Measurements from ENCODE around the gene PRPF19. TPM values are rescaled to one million over a fixed set of nuclear protein-coding genes. Genes with fewer than 3 reads are reported as not detected.

PRPF19 gene
- total RNA-seq, 1 donor from 2014 or later, result 182 TPM

DNA sequence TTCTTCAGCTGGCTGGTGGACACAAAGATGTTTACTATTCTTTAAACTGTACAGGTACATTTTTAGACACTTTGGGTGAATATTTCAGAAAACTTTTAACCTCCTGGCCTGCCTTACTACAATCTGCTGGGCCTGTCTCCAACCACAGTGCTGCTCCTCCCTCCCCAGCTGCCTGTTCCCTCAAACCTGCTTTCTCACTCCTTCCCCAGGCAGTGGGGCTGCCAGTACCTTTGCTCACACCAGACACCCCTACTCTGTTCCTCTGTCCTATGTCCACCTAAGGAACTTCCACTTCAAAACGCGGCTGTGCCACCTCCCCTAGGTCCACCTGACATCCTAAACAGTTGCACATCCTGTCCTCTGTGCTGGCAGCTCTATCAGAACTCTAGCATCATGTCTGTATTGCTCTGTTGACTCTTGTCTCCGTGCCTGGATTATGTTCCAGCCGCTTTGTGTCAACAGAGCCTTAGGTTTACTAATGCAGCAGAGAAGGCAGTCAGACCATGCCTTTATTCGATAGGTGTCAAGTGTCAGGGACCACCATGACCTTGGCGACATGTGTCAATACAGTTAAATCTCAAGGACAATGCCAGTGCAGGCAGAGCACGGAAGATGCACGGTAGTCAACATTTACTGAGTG lies 25.6 kb downstream of the PRPF19 start:
- Mint-ChIP-seq H3K4me3 (ENCODE audit: low read depth) (no peak overlapping the region), H3K27me3 (ENCODE audit: low read depth) (no peaks in the 10 kb centered on the region), H3K27ac (no peak overlapping the region), H3K9me3 (no peaks in the 10 kb centered on the region), H3K4me1 (ENCODE audit: low read depth) (peaks cover 19% of the 10 kb centered on the region), H3K36me3 (ENCODE audit: low read depth) (peaks cover 66% of the 10 kb centered on the region)
- intact Hi-C loops (cut with micrococcal nuclease), result no loop called here
- DNase-seq (ENCODE audit: low spot score), result no peak

- no peak for DNase-seq (ENCODE audit: low spot score)
- Mint-ChIP-seq H3K27ac (no peak overlapping the region), H3K36me3 (ENCODE audit: low read depth) (peaks cover 60% of the 10 kb centered on the region), H3K4me1 (ENCODE audit: low read depth) (peaks cover 19% of the 10 kb centered on the region), H3K27me3 (ENCODE audit: low read depth) (no peaks in the 10 kb centered on the region), H3K4me3 (ENCODE audit: low read depth) (no peak overlapping the region), H3K9me3 (no peaks in the 10 kb centered on the region)
- intact Hi-C loops (cut with micrococcal nuclease), result no loop called here
These were observed 26.3 kb downstream of the PRPF19 start for GRCh38 chr11:60879971-60880588.

- Mint-ChIP-seq H3K27ac (no peak overlapping the region), H3K4me1 (ENCODE audit: low read depth) (peaks cover 26% of the 10 kb centered on the region), H3K36me3 (ENCODE audit: low read depth) (peaks cover 57% of the 10 kb centered on the region), H3K27me3 (ENCODE audit: low read depth) (no peaks in the 10 kb centered on the region), H3K4me3 (ENCODE audit: low read depth) (no peak overlapping the region), H3K9me3 (no peaks in the 10 kb centered on the region)
- intact Hi-C loops (cut with micrococcal nuclease), result no loop called here
- no peak for DNase-seq (ENCODE audit: low spot score)
These were observed 27.3 kb downstream of the PRPF19 start for GRCh38 chr11:60879104-60879503.

DNA sequence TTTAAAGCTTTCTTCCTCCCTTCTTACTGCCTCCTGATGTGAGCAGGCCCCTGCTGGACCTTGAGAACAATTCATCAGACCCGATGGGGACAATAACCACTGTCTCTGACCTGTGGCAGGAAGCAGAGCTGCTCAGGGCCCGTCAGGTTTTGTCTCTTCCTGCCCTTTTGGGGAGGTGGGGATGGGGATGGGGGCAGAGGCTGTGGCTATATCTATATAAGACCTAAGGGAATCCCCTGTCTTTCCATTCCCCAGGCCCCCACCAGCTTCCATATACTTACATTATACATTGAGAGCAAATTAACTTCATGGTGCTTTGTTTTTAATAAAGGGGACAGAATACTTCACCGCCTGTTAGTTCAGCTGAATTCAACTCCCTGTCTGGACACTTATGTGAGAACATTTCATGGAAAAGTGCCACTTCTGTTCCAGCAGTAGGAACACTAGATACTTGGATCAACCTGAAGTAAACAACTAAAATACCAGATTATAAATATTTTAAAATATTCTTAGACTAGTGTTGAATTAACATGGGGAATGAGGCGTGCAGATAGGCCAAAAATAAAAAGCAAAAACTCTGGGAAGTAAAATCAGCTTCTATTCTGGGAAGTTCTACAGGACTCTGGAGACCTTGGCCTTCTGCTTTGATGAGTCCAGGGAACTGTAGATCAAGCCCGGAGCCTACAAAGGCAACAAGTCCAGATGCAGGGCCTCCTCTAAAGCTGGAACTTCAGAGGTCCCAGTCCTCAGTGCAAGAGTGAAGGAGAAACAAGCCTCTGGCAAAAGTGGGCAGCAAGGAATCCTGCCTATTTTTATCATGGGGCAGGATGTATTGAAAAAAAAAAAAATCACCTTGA lies 27.9 kb downstream of the PRPF19 start:
- Mint-ChIP-seq H3K9me3 (no peaks in the 10 kb centered on the region), H3K27me3 (ENCODE audit: low read depth) (no peaks in the 10 kb centered on the region), H3K4me1 (ENCODE audit: low read depth) (peaks cover 28% of the 10 kb centered on the region), H3K4me3 (ENCODE audit: low read depth) (no peak overlapping the region), H3K36me3 (ENCODE audit: low read depth) (peaks cover 53% of the 10 kb centered on the region), H3K27ac (no peak overlapping the region)
- intact Hi-C loops (cut with micrococcal nuclease), result no loop called here
- no peak for DNase-seq (ENCODE audit: low spot score)

- Mint-ChIP-seq H3K9me3 (no peaks in the 10 kb centered on the region), H3K4me3 (ENCODE audit: low read depth) (no peak overlapping the region), H3K27me3 (ENCODE audit: low read depth) (no peaks in the 10 kb centered on the region), H3K27ac (no peak overlapping the region), H3K4me1 (ENCODE audit: low read depth) (peaks cover 42% of the 10 kb centered on the region), H3K36me3 (ENCODE audit: low read depth) (peaks cover 35% of the 10 kb centered on the region)
- DNase-seq (ENCODE audit: low spot score), result no peak
- intact Hi-C loops (cut with micrococcal nuclease), result no loop called here
These were observed 30.3 kb downstream of the PRPF19 start for GRCh38 chr11:60876168-60876485.

GRCh38 chr11:60875366-60876167 lies 30.8 kb downstream of the PRPF19 start:
- Mint-ChIP-seq H3K9me3 (no peaks in the 10 kb centered on the region), H3K36me3 (ENCODE audit: low read depth) (peaks cover 29% of the 10 kb centered on the region), H3K27me3 (ENCODE audit: low read depth) (no peaks in the 10 kb centered on the region), H3K4me1 (ENCODE audit: low read depth) (peaks cover 45% of the 10 kb centered on the region), H3K27ac (no peak overlapping the region), H3K4me3 (ENCODE audit: low read depth) (no peak overlapping the region)
- intact Hi-C loops (cut with micrococcal nuclease), result no loop called here
- DNase-seq (ENCODE audit: low spot score), result no peak

DNA sequence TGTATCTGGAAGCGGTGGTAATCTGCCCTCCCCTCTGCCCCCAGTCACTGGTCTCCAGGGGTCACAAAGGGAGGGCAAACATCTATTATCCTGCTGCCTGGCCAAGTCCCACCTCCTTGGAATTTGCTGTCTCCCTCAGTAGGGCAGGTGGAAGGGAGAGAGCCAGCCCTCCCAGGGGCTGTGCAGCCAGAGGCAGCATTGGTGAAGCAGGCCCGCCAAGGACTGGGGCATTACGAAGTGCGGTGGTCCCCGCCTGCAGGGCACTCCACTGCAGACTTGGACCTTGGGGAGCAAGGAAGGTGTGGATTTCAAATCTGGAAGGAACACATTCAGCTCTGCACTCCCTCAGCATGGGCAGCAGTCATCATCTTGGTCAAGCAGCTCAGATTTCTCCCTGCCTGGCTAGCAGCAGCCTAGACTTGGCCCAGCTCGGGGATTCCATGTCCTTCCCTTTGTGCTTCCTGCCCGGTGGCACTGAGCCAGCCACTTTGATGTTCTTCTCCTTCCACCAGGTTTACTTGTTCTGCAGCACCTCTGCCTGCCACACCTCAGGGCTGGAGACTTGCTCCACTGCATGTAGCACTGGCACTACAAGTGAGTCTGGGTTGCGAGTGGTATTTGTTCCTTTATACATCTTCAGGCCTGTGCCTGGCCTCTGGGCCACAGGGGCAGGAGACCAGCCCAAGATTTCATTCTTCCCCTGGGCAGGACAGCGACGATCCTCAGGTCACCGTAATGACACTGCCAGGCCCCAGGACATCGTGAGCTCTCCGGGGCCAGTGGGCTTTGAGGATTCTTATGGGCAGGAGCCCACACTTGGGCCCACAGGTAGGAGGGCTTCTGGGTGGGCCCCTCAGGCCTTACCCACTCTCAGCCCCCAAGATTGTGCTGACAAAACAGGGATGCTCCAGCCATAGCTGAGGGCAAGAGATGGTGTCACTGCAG lies 31.7 kb downstream of the PRPF19 start:
- intact Hi-C loops (cut with micrococcal nuclease), result loop anchor here (5.0 kb wide), 1 partner anchor 42 kb away; no protein-coding TSS in a partner anchor
- no peak overlapping the region for H3K27ac Mint-ChIP-seq
- no peak for DNase-seq (ENCODE audit: low spot score)

DNA sequence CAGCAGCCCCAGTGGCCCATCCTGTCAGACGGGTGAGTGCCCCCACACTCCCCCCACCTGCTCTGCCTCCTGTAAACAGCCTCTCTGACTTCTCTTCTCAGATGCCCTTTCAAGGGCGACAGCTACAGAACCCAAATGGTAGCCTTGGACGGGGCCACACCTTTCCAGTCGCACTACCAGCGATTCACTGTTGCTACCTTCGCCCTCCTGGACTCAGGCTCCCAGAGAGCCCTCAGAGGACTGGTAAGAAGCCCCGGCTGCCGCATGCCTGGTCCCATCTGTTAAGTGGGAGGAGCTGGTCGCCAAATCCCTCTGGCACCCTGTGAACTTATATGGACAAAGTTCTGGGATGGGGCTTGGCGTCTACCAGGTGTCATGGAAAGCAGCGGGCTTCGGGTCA lies 32.9 kb downstream of the PRPF19 start:
- Mint-ChIP-seq H3K36me3 (ENCODE audit: low read depth) (peaks cover 18% of the 10 kb centered on the region), H3K27ac (no peak overlapping the region), H3K4me3 (ENCODE audit: low read depth) (no peak overlapping the region), H3K9me3 (no peaks in the 10 kb centered on the region), H3K4me1 (ENCODE audit: low read depth) (peaks cover 58% of the 10 kb centered on the region), H3K27me3 (ENCODE audit: low read depth) (no peaks in the 10 kb centered on the region)
- DNase-seq (ENCODE audit: low spot score), result no peak
- intact Hi-C loops (cut with micrococcal nuclease), result loop anchor here (5.0 kb wide), 1 partner anchor 41 kb away; no protein-coding TSS in a partner anchor

More for the DNA sequence above, 31.7 kb downstream of the PRPF19 start:
- H3K36me3 Mint-ChIP-seq (ENCODE audit: low read depth), result peaks cover 25% of the 10 kb centered on the region
- peaks cover 49% of the 10 kb centered on the region for H3K4me1 Mint-ChIP-seq (ENCODE audit: low read depth)
- H3K4me3 Mint-ChIP-seq (ENCODE audit: low read depth), result no peak overlapping the region
- no peaks in the 10 kb centered on the region for H3K27me3 Mint-ChIP-seq (ENCODE audit: low read depth)
- no peaks in the 10 kb centered on the region for H3K9me3 Mint-ChIP-seq

- peaks cover 62% of the 10 kb centered on the region for H3K4me1 Mint-ChIP-seq (ENCODE audit: low read depth)
- intact Hi-C loops (cut with micrococcal nuclease), result loop anchor here (5.0 kb wide), 1 partner anchor 41 kb away; no protein-coding TSS in a partner anchor
- no peak overlapping the region for H3K27ac Mint-ChIP-seq
- H3K36me3 Mint-ChIP-seq (ENCODE audit: low read depth), result peaks cover 18% of the 10 kb centered on the region
- no peak overlapping the region for H3K4me3 Mint-ChIP-seq (ENCODE audit: low read depth)
- H3K9me3 Mint-ChIP-seq, result no peaks in the 10 kb centered on the region
- H3K27me3 Mint-ChIP-seq (ENCODE audit: low read depth), result no peaks in the 10 kb centered on the region
- DNase-seq (ENCODE audit: low spot score), result no peak
These were observed 33.3 kb downstream of the PRPF19 start for GRCh38 chr11:60872961-60873524.

- Mint-ChIP-seq H3K9me3 (no peaks in the 10 kb centered on the region), H3K27ac (no peak overlapping the region), H3K4me1 (ENCODE audit: low read depth) (peaks cover 62% of the 10 kb centered on the region), H3K4me3 (ENCODE audit: low read depth) (no peak overlapping the region), H3K36me3 (ENCODE audit: low read depth) (peaks cover 12% of the 10 kb centered on the region), H3K27me3 (ENCODE audit: low read depth) (no peaks in the 10 kb centered on the region)
- intact Hi-C loops (cut with micrococcal nuclease), result loop anchor here (5.0 kb wide), 1 partner anchor 40 kb away; no protein-coding TSS in a partner anchor
- DNase-seq (ENCODE audit: low spot score), result no peak
These were observed 34.0 kb downstream of the PRPF19 start for GRCh38 chr11:60872124-60872960.

All from activated T-helper 2 cell treated with anti-CD3 and anti-CD28 coated beads, Interferon-gamma antibody, Interleukin-2, Interleukin-4, amounts not matched to agents 10 μg/mL and 5 μg/mL and 100 μg/mL, durations not matched to agents 14 hours and 24 hours and 36 hours (primary cell).